Ishikawa (cell line): ENCODE measurements around the gene ZNF423.

Source experiments
- EP300 ChIP-seq: IDR thresholded peaks from 2 replicates; pipeline ENCODE4 v1.6.1; 2012; ENCODE audit warnings: borderline replicate concordance
- FOXM1 ChIP-seq: IDR thresholded peaks from 2 replicates; pipeline ENCODE4 v1.6.1; 2012; ENCODE audit warnings: low read depth, borderline replicate concordance
- RAD21 ChIP-seq: IDR thresholded peaks from 2 replicates; pipeline ENCODE4 v1.6.1; 2012; ENCODE audit warnings: low read depth
- REST ChIP-seq: IDR thresholded peaks from 2 replicates; pipeline ENCODE4 v1.6.1; 2012; ENCODE audit warnings: low read depth, mild to moderate bottlenecking
- TCF12 ChIP-seq: IDR thresholded peaks from 2 replicates; pipeline ENCODE4 v1.6.1; 2012; ENCODE audit warnings: low read depth

DNA sequence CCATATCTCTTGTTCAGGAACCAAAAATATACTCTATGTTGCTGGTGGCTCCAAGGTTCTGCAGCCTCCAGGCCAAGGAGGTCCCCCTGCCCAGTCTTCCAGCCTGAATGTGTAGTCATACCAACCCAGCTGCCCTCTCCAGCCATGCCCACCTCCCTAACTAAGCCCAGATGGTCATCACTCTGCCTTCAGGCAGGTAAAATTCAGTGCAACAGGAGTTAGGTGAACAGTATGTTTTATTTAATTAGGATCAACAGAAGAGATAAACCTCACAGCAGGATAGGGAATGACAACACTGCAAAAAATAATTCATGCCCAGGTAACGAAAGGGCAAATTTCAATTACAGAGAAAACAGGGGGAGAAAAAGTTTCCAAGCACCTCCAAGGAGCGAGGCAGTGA is 9.1 kb downstream of the ZNF423 start:
- no peak for TF ChIP-seq REST
- no peak for TF ChIP-seq TCF12
- TF ChIP-seq RAD21, result no peak
- no peak for TF ChIP-seq FOXM1
- no peak for TF ChIP-seq EP300
